NOMO-1 (cell line): Measurements from ENCODE around the gene TNK2.
"Not testable (repeated sequence)": the region's sequence is repeated elsewhere in the genome, so short reads cannot be mapped to it uniquely, and the experiment has no call there.

Experiments used
- DNase-seq, 2 experiments: peaks; one replicate each; lab custom pipeline; 2025; ENCODE audit not compliant: unreplicated experiment in 2 of 2; lab: John Stamatoyannopoulos, UW

The TNK2 gene

DNA sequence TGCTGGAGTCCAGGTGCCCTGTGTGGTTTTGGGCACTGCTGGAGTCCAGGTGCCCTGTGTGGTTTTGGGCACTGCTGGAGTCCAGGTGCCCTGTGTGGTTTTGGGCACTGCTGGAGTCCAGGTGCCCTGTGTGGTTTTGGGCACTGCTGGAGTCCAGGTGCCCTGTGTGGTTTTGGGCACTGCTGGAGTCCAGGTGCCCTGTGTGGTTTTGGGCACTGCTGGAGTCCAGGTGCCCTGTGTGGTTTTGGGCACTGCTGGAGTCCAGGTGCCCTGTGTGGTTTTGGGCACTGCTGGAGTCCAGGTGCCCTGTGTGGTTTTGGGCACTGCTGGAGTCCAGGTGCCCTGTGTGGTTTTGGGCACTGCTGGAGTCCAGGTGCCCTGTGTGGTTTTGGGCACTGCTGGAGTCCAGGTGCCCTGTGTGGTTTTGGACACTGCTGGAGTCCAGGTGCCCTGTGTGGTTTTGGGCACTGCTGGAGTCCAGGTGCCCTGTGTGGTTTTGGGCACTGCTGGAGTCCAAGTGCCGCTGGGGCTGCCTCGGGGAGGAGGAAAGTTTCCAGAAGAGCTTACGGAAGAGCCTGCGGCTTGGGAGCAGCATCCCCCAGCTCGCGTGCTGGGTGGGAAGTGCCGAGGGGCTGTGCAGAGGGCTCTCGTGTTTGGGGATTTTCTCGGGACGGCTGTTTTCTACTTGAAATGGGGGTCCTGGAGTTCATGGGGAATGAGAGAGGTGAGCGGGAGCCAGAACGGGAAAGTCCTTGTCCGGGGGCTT lies 83.7 kb downstream of the TNK2 start:
- DNase-seq: not testable (repeated sequence)

DNA sequence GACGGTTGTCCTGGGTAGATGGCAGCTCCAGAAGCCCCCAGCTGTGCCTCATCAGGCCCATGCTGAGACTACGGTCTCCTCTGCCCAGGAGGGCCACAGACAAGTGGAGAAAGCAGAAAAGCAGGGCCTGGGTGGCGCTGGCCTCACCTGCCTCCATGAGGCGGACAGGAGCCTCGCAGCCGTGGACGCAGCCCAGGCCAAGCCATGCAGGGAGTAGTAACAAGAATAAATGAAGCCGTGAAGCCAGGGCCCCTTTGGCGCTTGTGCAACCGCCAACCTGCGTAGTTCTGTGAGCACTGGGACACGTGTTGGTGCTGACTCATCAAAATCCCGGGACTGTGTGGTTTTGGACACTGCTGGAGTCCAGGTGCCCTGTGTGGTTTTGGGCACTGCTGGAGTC lies 84.4 kb downstream of the TNK2 start:
- DNase-seq: peak; percentile 28 to 31

DNA sequence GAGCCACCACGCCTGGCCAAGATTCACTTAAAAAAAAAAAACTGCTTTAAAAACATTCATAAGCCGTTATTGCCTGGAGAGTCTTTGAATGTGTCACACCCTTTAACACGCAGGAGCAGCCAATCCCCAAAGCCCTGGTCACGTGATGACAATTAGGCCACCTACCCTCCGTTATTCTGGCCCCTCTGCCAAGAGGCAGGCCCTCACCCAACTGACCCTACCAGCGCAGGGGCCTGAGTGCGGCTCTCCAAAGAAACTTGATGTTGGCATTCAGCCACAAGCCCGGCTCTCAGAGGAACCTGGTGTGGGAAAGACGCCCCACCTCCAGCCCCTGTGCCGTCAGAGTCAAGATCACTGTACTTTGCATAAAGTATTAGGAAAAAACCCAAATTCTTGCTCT lies 85.1 kb downstream of the TNK2 start:
- DNase-seq: no peak

DNA sequence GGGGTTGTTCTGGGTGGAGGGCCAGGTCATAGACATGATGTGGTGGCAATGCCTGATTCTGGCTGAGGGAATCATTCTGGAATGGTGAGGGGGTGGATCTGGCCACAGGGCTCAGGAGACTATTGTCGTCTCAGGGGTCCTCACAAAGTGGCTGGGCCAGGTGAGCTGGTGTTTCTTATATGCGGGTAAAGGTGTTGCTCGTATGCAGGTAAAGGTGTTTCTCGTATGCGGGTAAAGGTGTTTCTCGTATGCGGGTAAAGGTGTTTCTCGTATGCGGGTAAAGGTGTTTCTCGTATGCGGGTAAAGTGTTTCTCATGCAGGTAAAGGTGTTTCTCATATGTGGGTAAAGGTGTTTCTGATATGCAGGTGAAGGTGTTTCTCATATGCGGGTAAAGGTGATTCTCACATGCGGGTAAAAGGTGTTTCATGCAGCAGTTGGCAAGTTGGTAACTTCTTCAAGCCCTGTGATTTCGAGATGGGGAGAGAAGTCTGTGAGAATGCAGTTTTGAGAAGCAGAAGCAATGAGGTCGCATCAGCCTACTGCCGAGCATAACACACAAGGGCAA lies 86.1 kb downstream of the TNK2 start:
- no peak for DNase-seq

DNA sequence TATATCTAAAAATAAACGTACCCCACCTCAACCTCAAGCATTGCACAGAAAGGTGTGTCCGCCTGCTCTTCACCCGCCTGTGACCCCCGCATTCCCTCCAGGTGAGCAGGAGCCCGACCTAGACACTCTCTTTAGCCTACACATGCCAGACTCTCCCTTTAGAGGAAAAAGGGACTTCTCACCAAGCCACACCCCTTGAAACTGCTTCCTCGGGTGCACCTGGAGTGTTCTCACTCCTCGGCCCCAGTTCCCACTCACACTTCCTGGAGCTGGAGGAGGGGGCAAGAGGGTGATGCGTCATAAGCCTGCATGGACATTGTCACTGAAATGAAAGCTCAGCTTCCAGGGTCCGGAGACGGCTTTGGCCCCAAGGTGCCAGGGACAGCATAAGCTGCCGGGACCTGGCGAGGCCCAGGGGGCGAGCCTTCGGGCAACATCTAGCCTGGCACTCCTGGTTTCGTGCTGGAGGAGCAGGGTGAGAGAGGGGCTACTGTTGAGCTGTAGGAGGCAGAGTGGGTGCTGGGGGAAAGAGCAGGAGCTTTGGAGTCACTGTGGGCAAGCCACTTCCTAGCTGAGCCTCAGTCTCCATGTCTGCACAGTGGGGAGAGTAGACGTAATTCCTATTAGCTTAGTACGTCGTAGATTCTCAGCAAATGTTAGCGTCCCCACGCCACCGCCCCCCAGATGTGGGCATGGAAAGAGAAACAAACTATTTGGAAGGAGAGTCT lies 86.8 kb downstream of the TNK2 start:
- no peak for DNase-seq

DNA sequence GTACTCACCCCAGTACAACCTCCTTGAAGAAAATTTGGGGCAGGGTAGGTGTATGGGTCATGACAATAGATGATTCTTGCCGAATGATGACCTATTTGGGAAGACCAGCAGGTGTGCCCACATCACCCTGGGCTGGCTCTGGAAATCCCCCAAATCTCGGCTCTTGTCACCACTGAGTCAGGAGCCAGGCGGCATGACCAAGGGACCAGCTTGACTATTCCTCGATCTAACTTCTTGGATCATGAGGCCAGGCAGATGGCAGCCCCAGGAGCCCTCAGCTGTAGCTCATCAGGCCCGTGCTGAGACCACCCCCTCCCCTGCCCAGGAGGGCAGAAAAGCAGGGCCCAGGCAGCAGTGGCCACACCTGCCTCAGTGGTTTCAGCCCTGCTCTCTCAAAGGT lies 87.5 kb downstream of the TNK2 start:
- no peak for DNase-seq

DNA sequence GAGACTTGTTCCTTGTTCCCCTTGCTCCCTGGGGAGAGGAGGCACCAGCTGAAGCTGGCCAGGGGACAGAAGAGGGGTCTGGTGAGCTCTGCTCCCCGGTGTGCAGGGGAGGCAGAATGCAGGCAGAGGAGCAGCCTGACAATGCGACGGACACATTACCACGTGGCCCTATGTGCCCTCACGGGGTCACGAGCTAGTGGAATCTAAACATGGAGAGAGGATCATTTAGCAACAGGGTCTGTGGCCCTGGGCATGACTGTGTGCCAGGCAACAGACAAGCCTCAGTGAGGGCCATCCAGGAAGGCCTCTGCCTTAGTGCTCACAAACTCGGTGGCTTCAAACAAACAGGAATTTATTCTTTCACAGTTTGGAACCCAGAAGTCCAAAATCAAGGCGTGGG lies 88.2 kb downstream of the TNK2 start:
- DNase-seq: no peak

DNA sequence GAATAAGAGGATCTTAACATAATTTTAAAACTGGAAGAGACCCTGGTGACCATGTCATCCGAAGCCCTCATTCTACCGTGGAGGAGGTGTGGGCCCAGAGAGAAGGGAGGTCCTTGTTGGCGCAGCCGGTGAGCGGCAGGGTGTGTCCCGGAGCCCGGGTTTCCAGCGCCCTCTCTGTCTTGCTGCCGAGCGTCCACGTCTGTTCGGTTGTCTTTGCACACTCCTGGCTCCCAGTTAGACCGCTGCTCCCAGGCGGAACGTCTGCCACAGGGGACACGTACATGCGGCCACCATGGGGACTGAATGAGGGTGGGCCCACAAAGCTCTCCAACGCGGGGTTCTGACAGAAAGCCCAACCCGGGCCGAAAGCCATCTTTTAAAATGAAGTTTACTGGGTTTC lies 90.0 kb downstream of the TNK2 start:
- DNase-seq: no peak

DNA sequence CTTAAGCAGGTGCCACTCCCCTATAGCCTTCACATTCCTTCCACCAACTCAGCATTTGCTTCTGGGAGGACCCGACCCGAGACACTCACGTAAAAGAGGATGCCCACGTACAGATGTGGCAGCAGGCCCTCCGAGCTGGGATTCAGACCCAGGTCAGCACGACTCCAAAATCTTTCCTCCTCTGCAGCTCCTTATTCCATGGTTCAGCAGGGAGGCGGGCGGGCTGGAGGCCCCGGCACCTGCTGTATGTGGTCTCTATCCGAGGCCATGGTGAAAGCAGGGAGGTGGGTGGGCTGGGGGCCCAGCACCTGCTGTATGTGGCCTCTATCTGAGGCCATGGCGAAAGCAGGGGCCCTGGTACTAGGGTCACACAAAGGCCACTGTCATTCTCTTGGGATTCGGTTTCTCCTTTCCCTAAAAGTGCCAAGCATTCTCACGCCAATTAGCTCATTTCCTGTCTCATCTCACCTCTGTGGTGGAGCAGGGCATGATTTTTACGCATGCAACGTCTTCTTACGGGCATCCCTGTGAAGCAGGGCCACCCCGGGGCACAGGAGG lies 90.7 kb downstream of the TNK2 start:
- no peak for DNase-seq

DNA sequence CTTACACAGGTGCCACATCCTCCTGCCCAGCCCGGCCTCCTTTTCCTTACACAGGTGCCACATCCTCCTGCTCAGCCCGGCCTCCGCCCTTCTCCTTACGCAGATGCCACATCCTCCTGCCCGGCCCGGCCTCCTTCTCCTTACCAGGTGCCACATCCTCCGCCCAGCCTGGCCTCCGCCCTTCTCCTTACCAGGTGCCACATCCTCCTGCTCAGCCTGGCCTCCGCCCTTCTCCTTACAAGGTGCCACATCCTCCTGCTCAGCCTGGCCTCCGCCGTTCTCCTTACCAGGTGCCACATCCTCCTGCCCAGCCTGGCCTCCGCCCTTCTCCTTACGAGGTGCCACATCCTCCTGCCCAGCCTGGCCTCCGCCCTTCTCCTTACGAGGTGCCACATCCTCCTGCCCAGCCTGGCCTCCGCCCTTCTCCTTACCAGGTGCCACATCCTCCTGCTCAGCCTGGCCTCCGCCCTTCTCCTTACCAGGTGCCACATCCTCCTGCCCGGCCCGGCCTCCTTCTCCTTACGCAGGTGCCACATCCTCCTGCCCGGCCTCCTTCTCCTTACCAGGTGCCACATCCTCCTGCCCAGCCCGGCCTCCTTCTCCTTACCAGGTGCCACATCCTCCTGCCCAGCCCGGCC lies 92.0 kb downstream of the TNK2 start:
- DNase-seq: not testable (repeated sequence)

DNA sequence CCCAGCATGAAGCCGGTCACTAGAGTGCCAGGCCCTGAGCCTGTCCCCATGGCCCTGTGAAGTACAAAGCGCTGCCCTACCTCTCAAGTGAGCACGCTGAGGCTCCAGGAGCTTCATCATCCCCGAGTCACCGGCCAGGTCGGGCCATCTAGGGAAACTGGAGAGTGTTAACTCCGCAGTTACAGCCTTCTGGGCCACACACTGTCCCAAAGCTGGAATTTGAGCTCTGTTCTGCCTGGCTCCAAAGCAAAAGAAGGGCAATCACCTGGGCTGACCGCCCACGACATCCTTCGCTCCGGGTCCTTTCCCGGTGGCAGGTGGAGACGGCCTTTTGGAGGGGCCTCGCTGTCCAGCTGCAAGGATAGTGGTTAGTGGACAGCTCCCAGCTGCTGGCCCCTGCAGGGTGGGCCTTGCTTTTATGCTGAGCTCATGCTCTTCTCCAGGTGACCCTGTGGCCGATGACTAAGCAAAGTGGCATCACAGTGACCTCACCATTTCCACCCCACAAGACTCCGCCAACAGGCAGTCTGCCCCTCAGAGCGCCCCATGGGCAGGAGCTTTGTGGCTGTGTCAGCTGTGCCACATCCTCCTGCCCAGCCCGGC lies 93.1 kb downstream of the TNK2 start:
- DNase-seq: no peak

DNA sequence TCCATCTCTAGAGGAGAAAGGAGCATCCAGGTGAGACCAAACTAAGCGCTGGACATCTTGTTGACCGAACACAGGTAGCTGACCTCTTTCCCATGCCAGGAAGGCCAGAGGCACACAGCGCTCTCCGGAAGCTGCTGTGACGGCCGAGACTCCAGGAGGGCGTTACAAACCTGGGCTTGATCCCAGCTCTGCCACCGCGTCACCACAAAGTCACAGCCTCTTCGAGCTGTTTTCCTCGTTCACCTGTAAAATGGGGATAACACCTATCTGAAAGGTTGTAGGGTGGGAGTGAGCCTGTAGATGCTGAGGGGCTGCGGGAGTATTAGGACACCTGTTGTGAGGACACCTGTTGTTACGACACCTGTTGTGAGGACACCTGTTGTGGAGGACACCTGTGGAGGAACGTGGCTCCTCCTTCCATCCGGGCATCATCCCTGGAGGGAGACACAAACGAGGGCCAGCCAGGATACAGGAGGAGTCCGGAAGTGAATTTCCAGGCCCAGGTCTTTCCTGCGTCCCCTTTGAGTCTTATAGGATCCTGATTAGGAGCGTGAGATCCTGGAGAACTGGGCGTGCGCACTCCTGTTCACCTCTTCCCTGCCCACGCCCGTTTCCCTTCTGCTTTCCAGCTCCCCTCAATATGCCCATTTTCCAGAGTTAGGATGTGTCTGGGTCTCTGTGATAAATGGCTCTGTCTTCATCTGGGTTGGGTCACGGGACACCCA lies 94.3 kb downstream of the TNK2 start:
- DNase-seq: no peak
